WTC11 (cell line): ENCODE measurements around the gene SUPT20H. TPM values are rescaled to one million over a fixed set of nuclear protein-coding genes. Genes with fewer than 3 reads are reported as not detected.

Experiments used
- ATAC-seq: fragments of 200-7000 bp; cut with Tn5 transposase; 2 replicates; pipeline ENCODE4 v1.10.0; 2021; ENCODE audit warnings: mild to moderate bottlenecking, moderate library complexity
- CTCF ChIA-PET: fragments of 300-600 bp; sonication (Branson Sonifier 250); formaldehyde crosslinking; loops from one replicate; lab custom pipeline; 2021; ENCODE audit warnings: antibody characterized with exemption; lab: Charles Lee
- POLR2A ChIA-PET: fragments of 350-600 bp; sonication (Branson Sonifier 250); formaldehyde crosslinking; loops from one replicate; lab custom pipeline; 2021; ENCODE audit warnings: antibody characterized with exemption; lab: Charles Lee
- DNase-seq: peaks from one replicate; pipeline ENCODE4 v3.0.0; 2021; ENCODE audit warnings: low spot score
- H3K27ac Mint-ChIP-seq: 2 replicates; pipeline ENCODE4 v1.8.0; 2021; ENCODE audit warnings: mixed read lengths
- H3K27me3 Mint-ChIP-seq: 2 replicates; pipeline ENCODE4 v1.8.0; 2021; ENCODE audit warnings: low read depth, mild to moderate bottlenecking, moderate library complexity, mixed read lengths
- H3K36me3 Mint-ChIP-seq: 2 replicates; pipeline ENCODE4 v1.8.0; 2021; ENCODE audit warnings: mixed read lengths
- H3K4me1 Mint-ChIP-seq: 2 replicates; pipeline ENCODE4 v1.8.0; 2022; ENCODE audit warnings: mixed read lengths
- H3K4me3 Mint-ChIP-seq: 2 replicates; pipeline ENCODE4 v1.8.0; 2021; ENCODE audit warnings: mild to moderate bottlenecking, moderate library complexity, mixed read lengths
- H3K9me3 Mint-ChIP-seq: 2 replicates; pipeline ENCODE4 v1.8.0; 2021; ENCODE audit warnings: mixed read lengths
- FOXJ3 ChIP-seq: sonication (generic); formaldehyde crosslinking; IDR thresholded peaks from 2 replicates; pipeline ENCODE4 v1.9.0; 2021; ENCODE audit warnings: missing genetic modification reagents, mild to moderate bottlenecking, borderline replicate concordance
- JAZF1 ChIP-seq: fragments of 250-450 bp; sonication (Bioruptor Pico); IDR thresholded peaks from 2 replicates; pipeline ENCODE4 v1.9.0; 2021; ENCODE audit warnings: moderate library complexity, mild to moderate bottlenecking, inconsistent platforms
- NFATC4 ChIP-seq: fragments of 250-450 bp; sonication (Bioruptor Pico); IDR thresholded peaks from 2 replicates; pipeline ENCODE4 v1.9.0; 2021; ENCODE audit warnings: mild to moderate bottlenecking
- NFYB ChIP-seq: sonication (generic); formaldehyde crosslinking; conservative IDR thresholded peaks from 2 replicates; pipeline ENCODE4 v1.8.0; 2022; ENCODE audit warnings: low read depth, missing genetic modification reagents
- NR2C2 ChIP-seq: sonication (generic); formaldehyde crosslinking; IDR thresholded peaks from 2 replicates; pipeline ENCODE4 v1.8.0; 2022; ENCODE audit warnings: mild to moderate bottlenecking, missing genetic modification reagents
- ZBTB21 ChIP-seq: sonication (generic); formaldehyde crosslinking; IDR thresholded peaks from 2 replicates; pipeline ENCODE4 v1.8.1; 2023; ENCODE audit warnings: mild to moderate bottlenecking, missing genetic modification reagents, borderline replicate concordance
- ZNF396 ChIP-seq: fragments of 250-450 bp; sonication (Bioruptor Pico); IDR thresholded peaks from 2 replicates; pipeline ENCODE4 v1.8.0; 2021; ENCODE audit warnings: mild to moderate bottlenecking, moderate library complexity, borderline replicate concordance
- ZNF423 ChIP-seq: fragments of 250-450 bp; sonication (Bioruptor Pico); IDR thresholded peaks from 2 replicates; pipeline ENCODE4 v2.1.2; 2022; ENCODE audit warnings: mild to moderate bottlenecking, moderate library complexity
- total RNA-seq: library from RNA; stranded (reverse); gene quantifications from 3 replicates; pipeline ENCODE4 v1.2.3, GENCODE V29; 2021
- TF ChIP-seq, protein P1 (sequence below): fragments of 250-450 bp; sonication (Bioruptor Pico); IDR thresholded peaks from 2 replicates; pipeline ENCODE4 v1.8.0; 2021; ENCODE audit warnings: mild to moderate bottlenecking
- TF ChIP-seq, protein P2 (sequence below): fragments of 250-450 bp; sonication (Bioruptor Pico); IDR thresholded peaks from 2 replicates; pipeline ENCODE4 v1.9.0; 2021; ENCODE audit warnings: moderate library complexity, mild to moderate bottlenecking, inconsistent platforms, borderline replicate concordance
- TF ChIP-seq, protein P3 (sequence below): sonication (generic); formaldehyde crosslinking; IDR thresholded peaks from 2 replicates; pipeline ENCODE4 v1.8.1; 2023; ENCODE audit warnings: mild to moderate bottlenecking, moderate library complexity, missing genetic modification reagents
- TF ChIP-seq, protein P4 (sequence below): sonication (generic); formaldehyde crosslinking; conservative IDR thresholded peaks from 2 replicates; pipeline ENCODE4 v1.8.1; 2023; ENCODE audit warnings: mild to moderate bottlenecking, low read depth, missing genetic modification reagents, moderate library complexity
- TF ChIP-seq, protein P5 (sequence below): sonication (generic); formaldehyde crosslinking; IDR thresholded peaks from 2 replicates; pipeline ENCODE4 v1.8.1; 2023; ENCODE audit warnings: mild to moderate bottlenecking, missing genetic modification reagents, moderate library complexity
- TF ChIP-seq, protein P6 (sequence below): sonication (generic); formaldehyde crosslinking; conservative IDR thresholded peaks from 2 replicates; pipeline ENCODE4 v1.8.1; 2022; ENCODE audit warnings: mild to moderate bottlenecking, missing genetic modification reagents
- TF ChIP-seq, protein P7 (sequence below): sonication (generic); formaldehyde crosslinking; IDR thresholded peaks from 2 replicates; pipeline ENCODE4 v1.8.1; 2022; ENCODE audit warnings: low read depth, missing genetic modification reagents, borderline replicate concordance
- TF ChIP-seq, protein P8 (sequence below): sonication (generic); formaldehyde crosslinking; IDR thresholded peaks from 2 replicates; pipeline ENCODE4 v1.8.0; 2022; ENCODE audit warnings: missing genetic modification reagents
- TF ChIP-seq, protein P9 (sequence below): sonication (generic); formaldehyde crosslinking; IDR thresholded peaks from 2 replicates; pipeline ENCODE4 v1.8.1; 2022; ENCODE audit warnings: mild to moderate bottlenecking, missing genetic modification reagents, moderate library complexity, borderline replicate concordance
- TF ChIP-seq, protein P10 (sequence below): fragments of 250-450 bp; sonication (Bioruptor Pico); IDR thresholded peaks from 2 replicates; pipeline ENCODE4 v2.1.2; 2022; ENCODE audit warnings: mild to moderate bottlenecking, moderate library complexity

SUPT20H gene
- total RNA-seq, 1 experiment from 2014 or later = 68.0 TPM

DNA sequence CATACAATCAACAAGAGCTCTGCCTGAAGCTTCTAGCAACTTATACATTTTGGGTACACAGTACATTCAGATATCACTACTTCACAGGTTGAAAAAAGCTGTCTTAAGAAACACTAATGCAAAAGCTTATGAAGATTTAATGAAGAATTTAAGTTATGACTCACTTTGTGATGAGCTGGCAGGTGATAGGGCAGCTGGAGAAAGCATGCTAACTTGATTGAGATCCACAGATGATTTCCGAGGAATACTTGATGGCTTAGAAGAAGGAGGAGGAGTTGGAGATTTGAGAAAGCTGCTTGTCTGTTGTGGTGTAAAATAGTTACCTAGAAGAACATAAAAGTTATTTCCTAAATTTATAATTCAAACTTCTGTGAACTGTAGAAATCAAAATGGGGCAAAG lies 35.6 kb downstream of the SUPT20H start (continued):
- TF ChIP-seq NR2C2 (CRISPR knock-in tag) = no peak

DNA sequence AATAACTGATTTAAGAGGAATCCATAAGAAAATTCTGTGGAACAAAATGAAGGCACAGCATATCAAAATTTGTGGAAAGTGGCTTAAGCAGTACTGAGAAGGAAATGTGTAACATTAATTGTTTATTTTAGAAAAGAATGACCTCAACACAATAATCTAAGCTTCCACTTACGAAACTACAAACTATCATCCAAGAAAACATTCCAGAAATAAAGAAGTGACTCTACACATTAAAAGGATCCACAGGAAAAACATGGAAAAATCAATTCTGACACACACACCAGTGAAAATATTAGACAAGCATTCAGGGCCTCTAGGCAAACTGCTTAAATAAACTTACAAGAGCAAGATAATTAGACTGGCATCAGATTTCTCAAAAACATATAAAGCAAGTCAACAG lies 44.9 kb downstream of the SUPT20H start:
- ChIA-PET POLR2A (no interaction called here), CTCF (no interaction called here)
- Mint-ChIP-seq H3K36me3 (peaks cover 55% of the 10 kb centered on the region), H3K9me3 (no peaks in the 10 kb centered on the region), H3K27ac (no peak overlapping the region), H3K4me1 (no peaks in the 10 kb centered on the region), H3K27me3 (no peaks in the 10 kb centered on the region), H3K4me3 (no peak overlapping the region)
- TF ChIP-seq, protein P1, sequence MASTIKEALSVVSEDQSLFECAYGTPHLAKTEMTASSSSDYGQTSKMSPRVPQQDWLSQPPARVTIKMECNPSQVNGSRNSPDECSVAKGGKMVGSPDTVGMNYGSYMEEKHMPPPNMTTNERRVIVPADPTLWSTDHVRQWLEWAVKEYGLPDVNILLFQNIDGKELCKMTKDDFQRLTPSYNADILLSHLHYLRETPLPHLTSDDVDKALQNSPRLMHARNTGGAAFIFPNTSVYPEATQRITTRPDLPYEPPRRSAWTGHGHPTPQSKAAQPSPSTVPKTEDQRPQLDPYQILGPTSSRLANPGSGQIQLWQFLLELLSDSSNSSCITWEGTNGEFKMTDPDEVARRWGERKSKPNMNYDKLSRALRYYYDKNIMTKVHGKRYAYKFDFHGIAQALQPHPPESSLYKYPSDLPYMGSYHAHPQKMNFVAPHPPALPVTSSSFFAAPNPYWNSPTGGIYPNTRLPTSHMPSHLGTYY (CRISPR knock-in tag) = no peak
- TF ChIP-seq, protein P2, sequence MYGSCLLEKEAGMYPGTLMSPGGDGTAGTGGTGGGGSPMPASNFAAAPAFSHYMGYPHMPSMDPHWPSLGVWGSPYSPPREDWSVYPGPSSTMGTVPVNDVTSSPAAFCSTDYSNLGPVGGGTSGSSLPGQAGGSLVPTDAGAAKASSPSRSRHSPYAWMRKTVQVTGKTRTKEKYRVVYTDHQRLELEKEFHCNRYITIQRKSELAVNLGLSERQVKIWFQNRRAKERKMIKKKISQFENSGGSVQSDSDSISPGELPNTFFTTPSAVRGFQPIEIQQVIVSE (CRISPR knock-in tag) = no peak
- no peak for TF ChIP-seq ZBTB21 (CRISPR knock-in tag)
- no peak for TF ChIP-seq NFYB (CRISPR knock-in tag)
- TF ChIP-seq ZNF396 (CRISPR knock-in tag) = no peak
- TF ChIP-seq, protein P3, sequence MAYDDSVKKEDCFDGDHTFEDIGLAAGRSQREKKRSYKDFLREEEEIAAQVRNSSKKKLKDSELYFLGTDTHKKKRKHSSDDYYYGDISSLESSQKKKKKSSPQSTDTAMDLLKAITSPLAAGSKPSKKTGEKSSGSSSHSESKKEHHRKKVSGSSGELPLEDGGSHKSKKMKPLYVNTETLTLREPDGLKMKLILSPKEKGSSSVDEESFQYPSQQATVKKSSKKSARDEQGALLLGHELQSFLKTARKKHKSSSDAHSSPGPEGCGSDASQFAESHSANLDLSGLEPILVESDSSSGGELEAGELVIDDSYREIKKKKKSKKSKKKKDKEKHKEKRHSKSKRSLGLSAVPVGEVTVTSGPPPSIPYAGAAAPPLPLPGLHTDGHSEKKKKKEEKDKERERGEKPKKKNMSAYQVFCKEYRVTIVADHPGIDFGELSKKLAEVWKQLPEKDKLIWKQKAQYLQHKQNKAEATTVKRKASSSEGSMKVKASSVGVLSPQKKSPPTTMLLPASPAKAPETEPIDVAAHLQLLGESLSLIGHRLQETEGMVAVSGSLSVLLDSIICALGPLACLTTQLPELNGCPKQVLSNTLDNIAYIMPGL (CRISPR knock-in tag) = no peak
- TF ChIP-seq, protein P4, sequence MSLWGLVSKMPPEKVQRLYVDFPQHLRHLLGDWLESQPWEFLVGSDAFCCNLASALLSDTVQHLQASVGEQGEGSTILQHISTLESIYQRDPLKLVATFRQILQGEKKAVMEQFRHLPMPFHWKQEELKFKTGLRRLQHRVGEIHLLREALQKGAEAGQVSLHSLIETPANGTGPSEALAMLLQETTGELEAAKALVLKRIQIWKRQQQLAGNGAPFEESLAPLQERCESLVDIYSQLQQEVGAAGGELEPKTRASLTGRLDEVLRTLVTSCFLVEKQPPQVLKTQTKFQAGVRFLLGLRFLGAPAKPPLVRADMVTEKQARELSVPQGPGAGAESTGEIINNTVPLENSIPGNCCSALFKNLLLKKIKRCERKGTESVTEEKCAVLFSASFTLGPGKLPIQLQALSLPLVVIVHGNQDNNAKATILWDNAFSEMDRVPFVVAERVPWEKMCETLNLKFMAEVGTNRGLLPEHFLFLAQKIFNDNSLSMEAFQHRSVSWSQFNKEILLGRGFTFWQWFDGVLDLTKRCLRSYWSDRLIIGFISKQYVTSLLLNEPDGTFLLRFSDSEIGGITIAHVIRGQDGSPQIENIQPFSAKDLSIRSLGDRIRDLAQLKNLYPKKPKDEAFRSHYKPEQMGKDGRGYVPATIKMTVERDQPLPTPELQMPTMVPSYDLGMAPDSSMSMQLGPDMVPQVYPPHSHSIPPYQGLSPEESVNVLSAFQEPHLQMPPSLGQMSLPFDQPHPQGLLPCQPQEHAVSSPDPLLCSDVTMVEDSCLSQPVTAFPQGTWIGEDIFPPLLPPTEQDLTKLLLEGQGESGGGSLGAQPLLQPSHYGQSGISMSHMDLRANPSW (CRISPR knock-in tag) = no peak
- TF ChIP-seq, protein P5, sequence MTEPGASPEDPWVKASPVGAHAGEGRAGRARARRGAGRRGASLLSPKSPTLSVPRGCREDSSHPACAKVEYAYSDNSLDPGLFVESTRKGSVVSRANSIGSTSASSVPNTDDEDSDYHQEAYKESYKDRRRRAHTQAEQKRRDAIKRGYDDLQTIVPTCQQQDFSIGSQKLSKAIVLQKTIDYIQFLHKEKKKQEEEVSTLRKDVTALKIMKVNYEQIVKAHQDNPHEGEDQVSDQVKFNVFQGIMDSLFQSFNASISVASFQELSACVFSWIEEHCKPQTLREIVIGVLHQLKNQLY (CRISPR knock-in tag) = no peak
- no peak for TF ChIP-seq FOXJ3
- no peak for TF ChIP-seq JAZF1 (CRISPR knock-in tag)
- TF ChIP-seq NFATC4 (CRISPR knock-in tag) = no peak
- TF ChIP-seq, protein P6, sequence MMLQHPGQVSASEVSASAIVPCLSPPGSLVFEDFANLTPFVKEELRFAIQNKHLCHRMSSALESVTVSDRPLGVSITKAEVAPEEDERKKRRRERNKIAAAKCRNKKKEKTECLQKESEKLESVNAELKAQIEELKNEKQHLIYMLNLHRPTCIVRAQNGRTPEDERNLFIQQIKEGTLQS = no peak
- TF ChIP-seq, protein P7, sequence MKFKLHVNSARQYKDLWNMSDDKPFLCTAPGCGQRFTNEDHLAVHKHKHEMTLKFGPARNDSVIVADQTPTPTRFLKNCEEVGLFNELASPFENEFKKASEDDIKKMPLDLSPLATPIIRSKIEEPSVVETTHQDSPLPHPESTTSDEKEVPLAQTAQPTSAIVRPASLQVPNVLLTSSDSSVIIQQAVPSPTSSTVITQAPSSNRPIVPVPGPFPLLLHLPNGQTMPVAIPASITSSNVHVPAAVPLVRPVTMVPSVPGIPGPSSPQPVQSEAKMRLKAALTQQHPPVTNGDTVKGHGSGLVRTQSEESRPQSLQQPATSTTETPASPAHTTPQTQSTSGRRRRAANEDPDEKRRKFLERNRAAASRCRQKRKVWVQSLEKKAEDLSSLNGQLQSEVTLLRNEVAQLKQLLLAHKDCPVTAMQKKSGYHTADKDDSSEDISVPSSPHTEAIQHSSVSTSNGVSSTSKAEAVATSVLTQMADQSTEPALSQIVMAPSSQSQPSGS = no peak
- no peak for DNase-seq
- no peak for ATAC-seq

DNA sequence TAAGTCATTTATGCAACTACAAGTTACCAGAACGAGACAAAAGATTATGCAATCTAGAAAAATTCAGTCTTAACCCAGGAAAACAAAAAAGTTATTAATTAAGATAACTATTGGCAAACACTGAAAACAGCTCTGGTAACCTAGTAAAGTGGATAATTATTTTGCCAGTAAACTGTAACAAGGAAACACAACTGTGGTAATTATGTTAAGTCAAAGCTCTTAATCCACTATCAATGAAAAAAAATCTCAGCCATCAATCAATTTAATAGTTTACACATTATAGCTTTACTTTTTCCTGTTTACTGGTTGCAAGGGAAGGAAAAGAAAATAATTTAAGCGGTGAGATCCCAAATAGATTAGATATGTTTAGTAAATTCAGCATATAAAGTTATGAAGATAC lies 47.7 kb downstream of the SUPT20H start:
- CTCF ChIA-PET = no interaction called here
- POLR2A ChIA-PET = interaction anchor here (0.6 kb wide), 1 partner anchor 12 kb away, joined by 10 read pairs; no protein-coding TSS in a partner anchor
- no peak for ATAC-seq
- TF ChIP-seq, protein P8, sequence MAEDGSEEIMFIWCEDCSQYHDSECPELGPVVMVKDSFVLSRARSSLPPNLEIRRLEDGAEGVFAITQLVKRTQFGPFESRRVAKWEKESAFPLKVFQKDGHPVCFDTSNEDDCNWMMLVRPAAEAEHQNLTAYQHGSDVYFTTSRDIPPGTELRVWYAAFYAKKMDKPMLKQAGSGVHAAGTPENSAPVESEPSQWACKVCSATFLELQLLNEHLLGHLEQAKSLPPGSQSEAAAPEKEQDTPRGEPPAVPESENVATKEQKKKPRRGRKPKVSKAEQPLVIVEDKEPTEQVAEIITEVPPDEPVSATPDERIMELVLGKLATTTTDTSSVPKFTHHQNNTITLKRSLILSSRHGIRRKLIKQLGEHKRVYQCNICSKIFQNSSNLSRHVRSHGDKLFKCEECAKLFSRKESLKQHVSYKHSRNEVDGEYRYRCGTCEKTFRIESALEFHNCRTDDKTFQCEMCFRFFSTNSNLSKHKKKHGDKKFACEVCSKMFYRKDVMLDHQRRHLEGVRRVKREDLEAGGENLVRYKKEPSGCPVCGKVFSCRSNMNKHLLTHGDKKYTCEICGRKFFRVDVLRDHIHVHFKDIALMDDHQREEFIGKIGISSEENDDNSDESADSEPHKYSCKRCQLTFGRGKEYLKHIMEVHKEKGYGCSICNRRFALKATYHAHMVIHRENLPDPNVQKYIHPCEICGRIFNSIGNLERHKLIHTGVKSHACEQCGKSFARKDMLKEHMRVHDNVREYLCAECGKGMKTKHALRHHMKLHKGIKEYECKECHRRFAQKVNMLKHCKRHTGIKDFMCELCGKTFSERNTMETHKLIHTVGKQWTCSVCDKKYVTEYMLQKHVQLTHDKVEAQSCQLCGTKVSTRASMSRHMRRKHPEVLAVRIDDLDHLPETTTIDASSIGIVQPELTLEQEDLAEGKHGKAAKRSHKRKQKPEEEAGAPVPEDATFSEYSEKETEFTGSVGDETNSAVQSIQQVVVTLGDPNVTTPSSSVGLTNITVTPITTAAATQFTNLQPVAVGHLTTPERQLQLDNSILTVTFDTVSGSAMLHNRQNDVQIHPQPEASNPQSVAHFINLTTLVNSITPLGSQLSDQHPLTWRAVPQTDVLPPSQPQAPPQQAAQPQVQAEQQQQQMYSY (CRISPR knock-in tag) = no peak
- TF ChIP-seq ZNF423 = no peak
- TF ChIP-seq, protein P9, sequence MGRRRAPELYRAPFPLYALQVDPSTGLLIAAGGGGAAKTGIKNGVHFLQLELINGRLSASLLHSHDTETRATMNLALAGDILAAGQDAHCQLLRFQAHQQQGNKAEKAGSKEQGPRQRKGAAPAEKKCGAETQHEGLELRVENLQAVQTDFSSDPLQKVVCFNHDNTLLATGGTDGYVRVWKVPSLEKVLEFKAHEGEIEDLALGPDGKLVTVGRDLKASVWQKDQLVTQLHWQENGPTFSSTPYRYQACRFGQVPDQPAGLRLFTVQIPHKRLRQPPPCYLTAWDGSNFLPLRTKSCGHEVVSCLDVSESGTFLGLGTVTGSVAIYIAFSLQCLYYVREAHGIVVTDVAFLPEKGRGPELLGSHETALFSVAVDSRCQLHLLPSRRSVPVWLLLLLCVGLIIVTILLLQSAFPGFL (CRISPR knock-in tag) = no peak
- TF ChIP-seq, protein P10, sequence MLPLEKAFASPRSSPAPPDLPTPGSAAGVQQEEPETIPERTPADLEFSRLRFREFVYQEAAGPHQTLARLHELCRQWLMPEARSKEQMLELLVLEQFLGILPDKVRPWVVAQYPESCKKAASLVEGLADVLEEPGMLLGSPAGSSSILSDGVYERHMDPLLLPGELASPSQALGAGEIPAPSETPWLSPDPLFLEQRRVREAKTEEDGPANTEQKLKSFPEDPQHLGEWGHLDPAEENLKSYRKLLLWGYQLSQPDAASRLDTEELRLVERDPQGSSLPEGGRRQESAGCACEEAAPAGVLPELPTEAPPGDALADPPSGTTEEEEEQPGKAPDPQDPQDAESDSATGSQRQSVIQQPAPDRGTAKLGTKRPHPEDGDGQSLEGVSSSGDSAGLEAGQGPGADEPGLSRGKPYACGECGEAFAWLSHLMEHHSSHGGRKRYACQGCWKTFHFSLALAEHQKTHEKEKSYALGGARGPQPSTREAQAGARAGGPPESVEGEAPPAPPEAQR (CRISPR knock-in tag) = no peak

More for the DNA sequence above, 47.7 kb downstream of the SUPT20H start:
- Mint-ChIP-seq H3K4me3 (no peak overlapping the region), H3K27ac (no peak overlapping the region), H3K36me3 (peaks cover 65% of the 10 kb centered on the region), H3K9me3 (no peaks in the 10 kb centered on the region), H3K27me3 (no peaks in the 10 kb centered on the region), H3K4me1 (peaks cover 10% of the 10 kb centered on the region)
- DNase-seq = no peak
